ENCODE measurements around the gene STK40. TPM values are rescaled to one million over a fixed set of nuclear protein-coding genes. Genes with fewer than 3 reads are reported as not detected.

STK40 gene
- total and polyA plus RNA-seq, 9 donors: 22.9 to 104 (median 67.6) TPM

- no peak overlapping the region for H3K4me3 ChIP-seq
- no peak for TF ChIP-seq CTCF (IDR thresholded peaks at IDR 0.05)
- TF ChIP-seq EP300 (IDR thresholded peaks at IDR 0.05): no peak
- TF ChIP-seq POLR2A (IDR thresholded peaks at IDR 0.05): no peak
- 59 to 68% (median 66%) methylated on average over 5 of the region's 5 CpGs for WGBS, 3 donors
- H3K27me3 ChIP-seq: no peaks in the 10 kb centered on the region
- no peak for DNase-seq
- no peaks in the 10 kb centered on the region for H3K9me3 ChIP-seq
- intact Hi-C loops (cut with DNase I): no loop called here
- no peak overlapping the region for H3K27ac ChIP-seq
- H3K36me3 ChIP-seq: no peaks in the 10 kb centered on the region
- peaks cover 6% of the 10 kb centered on the region for H3K4me1 ChIP-seq (ENCODE audit: insufficient read depth)
Observed at GRCh38 chr1:36303244-36303643, 82.5 kb downstream of the STK40 start.

GRCh38 chr1:36301220-36301619, 84.5 kb downstream of the STK40 start:
- Histone ChIP-seq H3K36me3 (no peaks in the 10 kb centered on the region), H3K4me3 (no peak overlapping the region), H3K27me3 (no peaks in the 10 kb centered on the region), H3K27ac (no peak overlapping the region), H3K4me1 (ENCODE audit: insufficient read depth) (peaks cover 4% of the 10 kb centered on the region), H3K9me3 (no peaks in the 10 kb centered on the region)
- DNase-seq: no peak
- intact Hi-C loops (cut with DNase I): no loop called here
- WGBS, 3 donors: 43 to 82% (median 66%) methylated on average over 1 of the region's 1 CpG
- TF ChIP-seq CTCF (IDR thresholded peaks at IDR 0.05) (no peak), EP300 (IDR thresholded peaks at IDR 0.05) (no peak), POLR2A (IDR thresholded peaks at IDR 0.05) (no peak)

GRCh38 chr1:36300526-36300925, 85.2 kb downstream of the STK40 start:
- WGBS, 3 donors: 71 to 92% (median 81%) methylated on average over 1 of the region's 1 CpG
- intact Hi-C loops (cut with DNase I): no loop called here
- H3K27ac ChIP-seq: no peak overlapping the region
- no peaks in the 10 kb centered on the region for H3K36me3 ChIP-seq
- no peak for TF ChIP-seq EP300 (IDR thresholded peaks at IDR 0.05)
- no peak for TF ChIP-seq CTCF (IDR thresholded peaks at IDR 0.05)
- no peak for TF ChIP-seq POLR2A (IDR thresholded peaks at IDR 0.05)
- H3K27me3 ChIP-seq: no peaks in the 10 kb centered on the region
- no peak for DNase-seq
- H3K4me1 ChIP-seq (ENCODE audit: insufficient read depth): no peaks in the 10 kb centered on the region
- H3K9me3 ChIP-seq: no peaks in the 10 kb centered on the region
- no peak overlapping the region for H3K4me3 ChIP-seq

GRCh38 chr1:36298640-36299039, 87.1 kb downstream of the STK40 start:
- Histone ChIP-seq H3K4me1 (ENCODE audit: insufficient read depth) (no peaks in the 10 kb centered on the region), H3K4me3 (no peak overlapping the region), H3K9me3 (no peaks in the 10 kb centered on the region), H3K36me3 (no peaks in the 10 kb centered on the region), H3K27ac (no peak overlapping the region), H3K27me3 (no peaks in the 10 kb centered on the region)
- TF ChIP-seq POLR2A (IDR thresholded peaks at IDR 0.05) (no peak), CTCF (IDR thresholded peaks at IDR 0.05) (no peak), EP300 (IDR thresholded peaks at IDR 0.05) (no peak)
- intact Hi-C loops (cut with DNase I): no loop called here
- 77 to 90% (median 84%) methylated on average over 5 of the region's 5 CpGs for WGBS, 3 donors
- DNase-seq: peak in 1 of 5 donors; percentile 8

- H3K36me3 ChIP-seq: no peaks in the 10 kb centered on the region
- no peaks in the 10 kb centered on the region for H3K27me3 ChIP-seq
- TF ChIP-seq POLR2A (IDR thresholded peaks at IDR 0.05): no peak
- no peak for TF ChIP-seq EP300 (IDR thresholded peaks at IDR 0.05)
- no peak for TF ChIP-seq CTCF (IDR thresholded peaks at IDR 0.05)
- H3K4me1 ChIP-seq (ENCODE audit: insufficient read depth): no peaks in the 10 kb centered on the region
- no peaks in the 10 kb centered on the region for H3K9me3 ChIP-seq
- H3K27ac ChIP-seq: no peak overlapping the region
- intact Hi-C loops (cut with DNase I): no loop called here
- 89 to 97% (median 92%) methylated on average over 2 of the region's 2 CpGs for WGBS, 3 donors
- DNase-seq: no peak
- H3K4me3 ChIP-seq: no peak overlapping the region
Observed at GRCh38 chr1:36297062-36297461, 88.7 kb downstream of the STK40 start.
